Stimulated activated CD4-positive, alpha-beta T cell treated with anti-CD3 and anti-CD28 coated beads, Interleukin-4, amount 100 ng/mL, for 1 hour (primary cell): ENCODE data around the gene TAF10.
A peak's percentile ranks its signal among the peaks of the same experiment; 100 is the strongest.

Experiments used
- DNase-seq: peaks from one replicate; pipeline ENCODE4 v3.0.0-alpha.2; 2020

The TAF10 gene

GRCh38 chr11:6612213-6613041 lies at the start of gene TAF10:
TAF10 (minus strand) TSS chr11:6612216; CDS start chr11:6612189, 27 bp downstream.
- peak; percentile 96 for DNase-seq

- DNase-seq, result no peak
Observed at GRCh38 chr11:6660712-6661111, 48.7 kb upstream of the TAF10 start.

GRCh38 chr11:6658647-6659046 lies 46.6 kb upstream of the TAF10 start:
- DNase-seq, result no peak

GRCh38 chr11:6657346-6657745 lies 45.3 kb upstream of the TAF10 start:
- DNase-seq, result no peak

GRCh38 chr11:6656936-6657335 lies 44.9 kb upstream of the TAF10 start:
- DNase-seq, result no peak

GRCh38 chr11:6656584-6656915 lies 44.5 kb upstream of the TAF10 start:
- DNase-seq, result no peak

- DNase-seq, result peak; percentile 19
Observed at GRCh38 chr11:6655790-6656583, 44.0 kb upstream of the TAF10 start, which contains the start of gene DCHS1. DCHS1 (minus strand) TSS chr11:6655809; CDS start chr11:6641613, 14,196 bp downstream.

GRCh38 chr11:6655020-6655789 lies 43.2 kb upstream of the TAF10 start:
- DNase-seq, result peak; percentile 43

GRCh38 chr11:6654281-6655019 lies 42.4 kb upstream of the TAF10 start:
- DNase-seq, result no peak

GRCh38 chr11:6653656-6654055 lies 41.6 kb upstream of the TAF10 start:
- no peak for DNase-seq

GRCh38 chr11:6653097-6653496 lies 41.1 kb upstream of the TAF10 start:
- no peak for DNase-seq

- DNase-seq, result no peak
Observed at GRCh38 chr11:6652182-6652581, 40.2 kb upstream of the TAF10 start.

- peak; percentile 18 for DNase-seq
Observed at GRCh38 chr11:6650980-6651379, 39.0 kb upstream of the TAF10 start.

- no peak for DNase-seq
Observed at GRCh38 chr11:6650104-6650503, 38.1 kb upstream of the TAF10 start.

GRCh38 chr11:6648501-6648900 lies 36.5 kb upstream of the TAF10 start:
- no peak for DNase-seq

- no peak for DNase-seq
Observed at GRCh38 chr11:6647836-6648235, 35.8 kb upstream of the TAF10 start.

GRCh38 chr11:6646918-6647679 lies 35.1 kb upstream of the TAF10 start:
- peak; percentile 25 for DNase-seq

- DNase-seq, result no peak
Observed at GRCh38 chr11:6646576-6646917, 34.5 kb upstream of the TAF10 start.

- DNase-seq, result no peak
Observed at GRCh38 chr11:6646071-6646470, 34.1 kb upstream of the TAF10 start.

GRCh38 chr11:6642957-6643356 lies 30.9 kb upstream of the TAF10 start:
- no peak for DNase-seq

GRCh38 chr11:6640985-6641701 lies 29.1 kb upstream of the TAF10 start:
- no peak for DNase-seq
